Astrocyte of the spinal cord (primary cell): ENCODE measurements around the gene CXorf58.
"Not testable (repeated sequence)": the region's sequence is repeated elsewhere in the genome, so short reads cannot be mapped to it uniquely, and the experiment has no call there.

Experiments used
- DNase-seq: peaks from one replicate; pipeline ENCODE4 v3.0.0; 2011; ENCODE audit warnings: low read depth, low spot score
- H3K4me3 ChIP-seq: 2 replicates; pipeline ENCODE4 v1.5.1; 2011; ENCODE audit warnings: low read depth, mild to moderate bottlenecking, low read length, moderate library complexity
- in situ Hi-C: cut with HindIII; loops from 2 replicates; pipeline ENCODE4 v1.10.0; 2017; ENCODE audit warnings: low sequenced_read_pairs
- TF ChIP-seq, protein P1 (sequence below): IDR thresholded peaks from 2 replicates; pipeline ENCODE4 v1.5.1; 2012; ENCODE audit warnings: low read depth, mild to moderate bottlenecking, low read length, inconsistent platforms

The CXorf58 gene

DNA sequence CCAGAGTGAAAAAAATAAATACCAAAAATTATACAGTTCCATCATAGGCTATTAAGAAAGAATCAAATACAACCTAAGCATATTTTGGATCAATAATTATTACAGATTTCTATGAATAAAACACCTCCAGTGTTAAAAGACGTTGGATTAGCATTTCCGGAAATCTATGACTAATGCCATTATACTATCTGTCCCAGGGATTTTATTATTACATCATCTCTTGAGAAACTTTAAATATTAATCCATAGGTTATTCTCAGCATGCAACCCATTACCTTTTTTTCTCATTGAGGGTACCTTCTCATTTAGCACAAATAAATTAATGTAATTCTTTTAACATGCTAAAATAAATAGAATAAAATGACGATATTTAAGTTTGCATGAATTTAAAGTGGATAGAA is 44.6 kb downstream of the CXorf58 start:
- in situ Hi-C loops = no loop called here
- TF ChIP-seq, protein P1, sequence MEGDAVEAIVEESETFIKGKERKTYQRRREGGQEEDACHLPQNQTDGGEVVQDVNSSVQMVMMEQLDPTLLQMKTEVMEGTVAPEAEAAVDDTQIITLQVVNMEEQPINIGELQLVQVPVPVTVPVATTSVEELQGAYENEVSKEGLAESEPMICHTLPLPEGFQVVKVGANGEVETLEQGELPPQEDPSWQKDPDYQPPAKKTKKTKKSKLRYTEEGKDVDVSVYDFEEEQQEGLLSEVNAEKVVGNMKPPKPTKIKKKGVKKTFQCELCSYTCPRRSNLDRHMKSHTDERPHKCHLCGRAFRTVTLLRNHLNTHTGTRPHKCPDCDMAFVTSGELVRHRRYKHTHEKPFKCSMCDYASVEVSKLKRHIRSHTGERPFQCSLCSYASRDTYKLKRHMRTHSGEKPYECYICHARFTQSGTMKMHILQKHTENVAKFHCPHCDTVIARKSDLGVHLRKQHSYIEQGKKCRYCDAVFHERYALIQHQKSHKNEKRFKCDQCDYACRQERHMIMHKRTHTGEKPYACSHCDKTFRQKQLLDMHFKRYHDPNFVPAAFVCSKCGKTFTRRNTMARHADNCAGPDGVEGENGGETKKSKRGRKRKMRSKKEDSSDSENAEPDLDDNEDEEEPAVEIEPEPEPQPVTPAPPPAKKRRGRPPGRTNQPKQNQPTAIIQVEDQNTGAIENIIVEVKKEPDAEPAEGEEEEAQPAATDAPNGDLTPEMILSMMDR = no peak
- DNase-seq = no peak
- no peak overlapping the region for H3K4me3 ChIP-seq

GRCh38 chrX:23952984-23953907 is 45.4 kb downstream of the CXorf58 start:
- no peak overlapping the region for H3K4me3 ChIP-seq

DNA sequence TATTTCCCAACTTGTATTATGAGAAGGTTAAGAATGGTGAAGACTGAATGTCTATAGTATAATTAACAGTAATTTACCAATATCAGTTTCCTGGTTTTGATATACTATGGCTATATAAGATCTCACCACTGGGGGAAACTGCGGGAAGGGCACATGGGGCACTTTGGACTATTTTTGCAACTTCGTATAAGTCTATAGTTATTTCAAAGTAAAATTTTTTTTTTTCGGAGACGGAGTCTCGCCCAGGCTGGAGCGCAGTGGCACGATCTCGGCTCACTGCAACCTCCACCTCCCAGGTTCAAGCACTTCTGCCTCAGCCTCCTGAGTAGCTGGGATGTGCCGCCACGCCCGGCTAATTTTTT is 46.1 kb downstream of the CXorf58 start:
- DNase-seq = no peak
- in situ Hi-C loops = no loop called here
- H3K4me3 ChIP-seq = no peak overlapping the region
- TF ChIP-seq, protein P1 = no peak

More at GRCh38 chrX:23952984-23953907, 45.4 kb downstream of the CXorf58 start:
- in situ Hi-C loops = no loop called here
- no peak for DNase-seq
- TF ChIP-seq, protein P1 = no peak

DNA sequence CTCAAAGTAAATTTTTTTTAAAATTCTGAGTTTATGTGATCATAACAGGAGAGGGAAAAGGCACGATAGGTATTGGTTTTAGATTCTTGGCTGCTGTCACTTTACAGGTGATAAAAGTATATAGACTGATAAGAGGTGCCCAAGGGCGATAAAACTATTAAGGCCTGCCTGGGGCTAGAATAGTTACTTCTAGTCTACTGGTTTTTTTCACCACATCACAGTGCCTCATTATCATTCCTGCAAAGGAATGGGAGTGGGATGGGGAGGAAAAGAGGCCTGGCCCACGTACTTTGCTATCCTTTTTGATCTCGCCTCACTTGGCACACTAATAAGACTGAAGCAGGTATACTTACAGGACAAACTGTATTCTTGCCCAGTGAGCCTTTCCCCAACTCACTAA is 46.6 kb downstream of the CXorf58 start:
- no peak for DNase-seq
- in situ Hi-C loops = no loop called here
- no peak overlapping the region for H3K4me3 ChIP-seq
- TF ChIP-seq, protein P1 = no peak

GRCh38 chrX:23959781-23960180 is 52.0 kb downstream of the CXorf58 start:
- TF ChIP-seq, protein P1 = no peak
- no peak overlapping the region for H3K4me3 ChIP-seq
- in situ Hi-C loops = no loop called here
- no peak for DNase-seq

- TF ChIP-seq, protein P1 = no peak
- no peak for DNase-seq
- in situ Hi-C loops = no loop called here
- H3K4me3 ChIP-seq = no peak overlapping the region
Observed at GRCh38 chrX:23964191-23964590, 56.4 kb downstream of the CXorf58 start.

DNA sequence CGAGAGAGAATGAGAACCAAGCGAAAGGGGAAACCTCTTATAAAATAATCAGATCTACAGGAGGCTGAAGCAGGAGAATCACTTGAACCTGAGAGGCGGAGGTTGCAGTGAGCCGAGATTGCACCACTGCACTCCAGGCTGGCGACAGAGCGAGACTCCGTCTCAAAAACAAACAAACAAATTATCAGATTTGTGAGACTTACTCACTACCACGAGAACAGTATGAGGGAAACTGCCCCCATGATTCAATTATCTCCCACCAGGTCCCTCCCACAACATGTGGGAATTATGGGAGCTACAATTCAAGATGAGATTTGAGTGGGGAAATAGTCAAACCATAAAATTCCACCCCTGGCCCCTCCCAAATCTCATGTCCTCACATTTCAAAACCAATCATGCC is 57.8 kb downstream of the CXorf58 start:
- DNase-seq, H3K4me3 ChIP-seq, in situ Hi-C loops: not testable (repeated sequence)
